Right renal pelvis (tissue), 4 donors: ENCODE measurements around the gene INTS14. TPM values are rescaled to one million over a fixed set of nuclear protein-coding genes. Genes with fewer than 3 reads are reported as not detected.
A peak's percentile ranks its signal among the peaks of the same experiment; 100 is the strongest.

Experiments used
- DNase-seq, 4 donors: peaks; one replicate each; pipeline ENCODE4 v3.0.0-alpha.2; 2013; ENCODE audit warnings: low read depth in 4 of 4, low spot score in 3 of 4, missing footprints in 1 of 4
- polyA plus RNA-seq, 4 donors: library from polyadenylated mRNA; unstranded; fragments of 120-200 nt; gene quantifications; one replicate each; pipeline ENCODE4 v1.2.1, GENCODE V29; 2013; ENCODE audit not compliant: insufficient read length in 4 of 4

The INTS14 gene
- polyA plus RNA-seq, 4 donors = 47.1 to 55.5 (median 53.8) TPM

DNA sequence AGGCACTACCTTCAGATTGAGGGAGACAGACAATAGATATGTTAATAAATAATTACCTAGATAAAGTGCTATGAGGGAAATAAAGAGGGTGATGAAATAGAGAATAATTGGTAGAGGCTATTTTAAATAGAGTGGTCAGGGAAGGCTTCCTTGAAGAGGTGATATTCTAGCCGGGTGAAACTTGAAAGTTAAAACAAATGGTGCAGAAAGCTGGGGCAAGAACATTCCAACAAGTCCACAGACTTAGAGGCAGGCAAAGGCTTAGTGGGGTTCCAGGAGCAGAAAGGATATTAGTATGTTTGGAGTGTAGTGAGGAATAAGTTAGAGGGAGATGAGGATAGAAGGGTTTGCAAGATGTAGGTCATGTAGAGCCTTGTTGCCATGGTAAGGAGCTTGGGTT is 70.6 kb downstream of the INTS14 start:
- DNase-seq = no peak

DNA sequence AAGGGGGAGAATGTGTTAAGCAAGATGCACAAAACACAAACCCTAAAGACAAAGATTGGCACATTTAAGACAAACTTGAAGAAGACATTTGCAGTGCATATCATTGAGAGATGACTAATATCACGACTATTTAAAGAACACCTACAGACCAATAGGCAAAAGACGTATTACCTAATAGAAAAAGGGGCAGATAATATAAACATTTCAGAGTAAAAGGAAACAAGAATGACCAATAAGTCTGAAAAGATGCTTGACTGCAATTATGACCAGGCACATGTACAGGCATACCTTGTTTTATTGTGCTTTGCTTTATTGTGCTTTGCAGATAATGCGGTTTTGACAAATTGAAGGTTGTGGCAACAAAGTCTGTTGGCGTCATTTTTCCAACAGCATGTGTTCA is 75.7 kb downstream of the INTS14 start:
- DNase-seq = no peak

DNA sequence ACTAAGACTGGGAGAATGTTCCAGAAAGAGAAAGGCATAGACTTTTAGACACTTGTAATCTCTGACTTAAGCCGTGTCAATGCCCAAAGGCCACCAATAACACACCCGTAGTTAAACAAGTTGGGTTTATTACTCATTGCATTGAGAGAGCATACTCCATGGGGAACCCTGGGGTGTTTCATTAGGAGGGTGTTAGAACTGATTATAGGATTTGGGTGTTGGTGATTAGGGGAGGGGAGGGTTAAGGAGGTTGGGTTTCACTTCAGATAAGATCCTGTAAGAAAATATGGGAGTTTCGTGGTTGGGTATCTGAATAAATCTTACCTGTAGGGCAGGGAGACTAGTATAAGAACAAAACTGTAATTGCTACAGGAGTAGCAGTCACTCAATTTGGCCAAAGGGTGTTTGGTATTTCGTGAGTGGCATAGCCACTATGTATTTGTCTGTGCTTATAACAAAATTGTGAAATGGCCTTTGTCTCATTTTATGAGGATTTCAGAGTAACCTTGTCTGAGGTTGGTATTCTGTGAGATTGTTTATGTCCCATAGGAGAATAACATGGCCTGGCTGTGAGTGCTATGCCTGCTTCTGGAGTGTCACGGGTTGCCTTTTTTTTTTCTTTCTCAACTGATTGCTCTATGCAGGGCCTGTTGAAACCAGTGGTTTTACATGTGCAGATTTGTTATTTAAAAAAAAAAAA is 77.7 kb downstream of the INTS14 start:
- no peak for DNase-seq

DNA sequence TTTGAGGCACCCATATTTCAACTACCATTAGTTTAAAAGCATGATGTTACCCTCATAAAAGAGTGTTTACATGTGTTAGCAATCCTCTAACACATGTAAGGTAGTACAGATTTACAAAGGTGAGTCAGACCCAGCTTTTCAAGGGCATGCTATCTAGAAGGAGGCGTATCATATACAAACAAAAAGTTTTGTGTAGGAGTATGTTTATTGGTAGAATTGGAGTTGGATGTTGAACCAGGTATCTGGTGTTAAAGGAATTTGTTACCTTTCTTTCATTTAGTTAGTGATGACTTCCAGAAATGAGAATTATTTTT is 78.2 kb downstream of the INTS14 start:
- no peak for DNase-seq

DNA sequence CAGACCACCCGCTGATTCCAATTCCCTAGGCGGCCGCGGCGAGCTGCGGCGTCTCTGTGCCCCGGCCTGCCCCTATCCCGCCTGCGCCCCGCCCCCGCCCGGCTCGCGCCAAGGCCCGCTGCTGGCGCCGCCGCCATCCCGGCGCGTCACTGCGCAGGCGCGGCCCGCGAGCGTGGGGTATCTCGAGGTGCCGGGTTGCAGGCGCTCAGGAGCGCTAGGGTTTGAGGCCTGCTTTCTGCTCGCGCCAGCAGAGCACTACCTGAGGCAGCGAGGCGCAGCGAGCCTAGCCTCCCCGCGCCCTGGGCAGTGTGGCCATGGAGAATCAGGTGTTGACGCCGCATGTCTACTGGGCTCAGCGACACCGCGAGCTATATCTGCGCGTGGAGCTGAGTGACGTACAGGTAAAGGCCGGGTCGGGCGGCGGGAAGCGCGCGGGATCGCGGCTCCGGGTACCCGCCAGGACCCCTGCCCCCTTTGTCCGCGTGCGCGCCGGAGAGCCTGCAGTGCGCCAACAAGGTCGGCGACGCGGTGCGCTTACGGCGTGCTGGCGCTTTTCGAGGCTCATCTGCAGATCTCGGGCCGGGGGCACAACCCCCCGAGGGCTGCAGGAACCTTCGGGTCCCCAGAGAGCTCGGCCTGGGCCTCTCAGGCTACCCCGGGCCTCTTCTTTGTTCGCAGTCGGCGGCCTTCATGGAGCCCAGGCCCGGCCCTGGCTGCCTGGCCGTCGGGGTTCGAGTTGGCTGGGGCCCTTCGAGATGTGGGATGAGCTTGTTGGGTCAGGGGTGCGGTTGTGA is 80.4 kb downstream of the INTS14 start, which contains the start of gene HACD3:
HACD3 (plus strand) TSS at position 146 of the 794 bp plus-strand sequence; CDS start at position 315, 169 bp downstream.
- peak; percentile 68 to 82 (median 78) for DNase-seq

DNA sequence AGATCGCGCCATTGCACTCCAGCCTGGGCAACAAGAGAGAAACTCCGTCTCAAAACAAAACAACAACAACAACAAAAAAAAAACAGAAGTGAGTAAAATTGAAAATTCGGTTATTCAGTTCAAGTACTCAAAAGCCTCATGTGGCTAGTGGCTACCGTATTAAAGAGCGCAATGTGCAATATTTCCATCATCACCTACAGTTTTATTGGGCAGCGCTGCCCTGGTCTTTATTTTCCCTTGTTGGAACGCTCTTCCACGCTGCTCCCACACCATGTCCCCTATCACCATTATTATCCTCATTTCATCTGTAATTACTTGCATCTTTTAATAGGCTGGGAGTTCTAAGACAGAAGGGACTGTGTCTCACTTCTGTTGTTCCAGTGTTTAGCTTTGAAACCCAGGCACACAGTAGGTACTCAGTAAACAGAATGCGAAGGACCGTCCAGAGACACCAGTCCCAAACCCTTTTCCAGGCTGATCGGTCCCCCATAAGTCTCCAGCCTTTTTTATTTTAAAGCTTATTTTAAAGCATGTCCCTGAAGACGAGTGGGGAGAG is 81.1 kb downstream of the INTS14 start:
- no peak for DNase-seq

Other genes with a start within 250 kb of the INTS14 start
- 1 to 10 TPM; 8.0 to 8.6 (median 8.4) TPM for gene IGDCC3, start 233.1 kb downstream of the INTS14 start, polyA plus RNA-seq
- 10 to 100 TPM; 12.2 to 14.4 (median 13.9) TPM for gene IGDCC4, start 188.2 kb downstream of the INTS14 start, polyA plus RNA-seq
- 10 to 100 TPM; 24.3 to 32.4 (median 26.5) TPM for gene DPP8, start 93.4 kb downstream of the INTS14 start, polyA plus RNA-seq
- 100 to 1,000 TPM; 161 to 192 (median 191) TPM for gene HACD3, start 80.7 kb downstream of the INTS14 start, polyA plus RNA-seq
- 10 to 100 TPM; 20.5 to 23.2 (median 21.7) TPM for gene SLC24A1, start 10.8 kb upstream of the INTS14 start, polyA plus RNA-seq
- gene DENND4A, start 181.2 kb upstream of the INTS14 start, polyA plus RNA-seq = 10 to 100 TPM; 16.2 to 25.5 (median 17.1) TPM